GM18502 (cell line): Measurements from ENCODE around the gene RARS2.
"Not testable (repeated sequence)": the region's sequence is repeated elsewhere in the genome, so short reads cannot be mapped to it uniquely, and the experiment has no call there.

Experiments used
- ATAC-seq: cut with Tn5 transposase; IDR thresholded peaks from one replicate; pipeline ENCODE4 v1.9.1; 2021; ENCODE audit warnings: mild to moderate bottlenecking; ENCODE audit not compliant: unreplicated experiment, poor library complexity

The RARS2 gene

GRCh38 chr6:87589693-87590416, at the start of gene RARS2, which contains the start of gene ORC3:
TSS of gene RARS2 (minus strand) at chr6:87589987. CDS start at chr6:87589957, 30 bp downstream.
TSS of gene ORC3 (plus strand) at chr6:87590135. CDS start at chr6:87590169, 34 bp downstream.
- ATAC-seq = peak; percentile 100

DNA sequence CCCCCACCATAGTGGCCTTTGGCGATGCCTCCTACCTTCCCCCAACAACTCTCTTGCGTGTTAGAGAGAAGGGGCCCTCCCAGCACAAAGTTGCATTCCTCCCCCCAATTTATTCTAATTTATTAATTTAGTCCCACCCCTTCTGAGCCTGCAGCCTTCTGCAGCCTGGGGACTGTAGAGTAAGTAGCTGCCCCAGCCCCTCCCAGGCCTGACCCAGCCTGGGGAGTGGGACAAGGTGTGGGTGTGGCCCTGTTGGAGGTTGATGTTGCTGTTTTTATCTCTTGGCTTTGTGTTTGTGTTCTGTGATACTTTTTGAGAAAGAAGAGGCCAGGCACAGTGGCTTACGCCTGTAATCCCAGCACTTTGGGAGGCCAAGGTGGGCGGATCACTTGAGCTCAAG, 49.6 kb upstream of the RARS2 start:
- ATAC-seq = no peak

DNA sequence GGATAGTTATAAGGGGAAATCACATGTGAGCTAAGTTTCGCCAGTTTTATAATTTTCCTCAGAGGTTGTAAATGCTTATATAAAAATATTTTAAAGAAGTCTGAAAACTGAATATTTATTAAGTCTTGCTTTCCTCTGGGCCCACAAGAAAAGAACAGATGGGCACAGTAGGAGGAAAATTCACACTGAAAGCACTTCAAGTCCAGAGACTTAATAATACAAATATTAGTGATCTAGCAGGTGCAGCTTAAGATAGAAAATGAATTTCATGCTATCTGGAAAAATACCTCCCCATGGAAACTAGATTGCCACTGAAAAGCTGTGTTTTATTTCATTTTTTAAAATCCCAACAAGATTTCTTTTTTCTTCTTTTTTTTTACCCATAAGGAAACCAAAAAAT, 47.3 kb upstream of the RARS2 start:
- no peak for ATAC-seq

DNA sequence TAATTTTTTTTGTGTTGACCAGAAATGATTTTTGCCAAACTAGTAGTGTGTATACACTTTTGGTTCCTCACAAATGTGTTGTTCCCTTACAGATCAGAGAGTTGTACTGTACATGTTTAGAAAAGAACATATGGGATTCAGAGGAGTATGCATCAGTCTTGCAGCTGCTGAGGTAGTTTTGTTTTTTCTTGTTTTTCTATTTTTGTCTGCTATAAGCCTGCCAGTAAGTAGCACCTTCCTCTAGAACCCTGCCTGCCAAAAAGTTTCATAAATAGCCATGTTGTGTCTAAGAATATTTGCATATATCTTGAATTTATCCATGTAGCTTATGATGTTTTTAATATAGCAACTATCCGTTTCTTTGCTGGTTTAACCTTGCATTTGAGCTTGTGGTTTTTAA, 46.5 kb upstream of the RARS2 start:
- no peak for ATAC-seq

DNA sequence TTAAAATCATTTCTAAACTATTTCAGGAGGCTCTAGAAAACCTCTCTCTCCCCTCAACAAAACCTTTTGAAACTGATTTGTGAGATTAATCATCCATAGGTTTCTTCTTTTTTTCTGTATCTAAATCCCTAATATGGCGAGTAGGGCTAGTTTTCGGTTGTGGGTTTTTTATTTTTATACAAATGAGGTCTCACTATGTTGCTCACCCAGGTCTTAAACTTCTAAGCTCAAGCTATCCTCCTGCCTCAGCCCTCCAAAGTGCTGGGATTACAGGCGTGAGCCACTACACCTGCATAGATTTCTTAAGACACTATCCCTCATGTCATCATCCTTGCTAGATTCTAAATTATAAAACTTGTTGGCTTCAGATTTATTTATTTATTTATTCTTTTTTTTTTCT, 44.1 kb upstream of the RARS2 start:
- ATAC-seq = no peak

- ATAC-seq = no peak
These were observed 41.0 kb upstream of the RARS2 start for GRCh38 chr6:87630746-87631145.

- ATAC-seq = no peak
These were observed 39.1 kb upstream of the RARS2 start for GRCh38 chr6:87628881-87629280.

- ATAC-seq = no peak
These were observed 38.6 kb upstream of the RARS2 start for GRCh38 chr6:87628424-87628823.

- ATAC-seq = no peak
These were observed 33.5 kb upstream of the RARS2 start for GRCh38 chr6:87623248-87623647.

- no peak for ATAC-seq
These were observed 28.7 kb upstream of the RARS2 start for GRCh38 chr6:87618531-87618930.

DNA sequence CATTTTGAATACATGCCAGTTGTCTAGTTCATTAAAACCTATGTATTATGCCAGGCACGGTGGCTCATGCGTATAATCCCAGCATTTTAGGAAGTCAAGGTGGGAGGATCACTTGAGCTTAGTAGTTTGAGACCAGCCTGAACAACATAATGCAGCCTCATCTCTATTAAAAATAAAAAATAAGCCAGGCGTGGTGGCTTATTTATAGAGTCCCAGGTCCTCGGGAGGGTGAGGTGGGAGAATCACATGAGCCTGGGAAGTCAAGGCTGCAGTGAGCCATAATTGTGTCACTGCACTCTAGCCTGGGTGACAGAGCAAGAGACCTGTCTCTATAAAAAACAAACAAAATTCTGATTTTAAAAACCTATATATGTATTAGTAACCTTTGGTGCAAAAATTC, 27.6 kb upstream of the RARS2 start:
- no peak for ATAC-seq

GRCh38 chr6:87613018-87613417, 23.2 kb upstream of the RARS2 start:
- not testable (repeated sequence) for ATAC-seq

DNA sequence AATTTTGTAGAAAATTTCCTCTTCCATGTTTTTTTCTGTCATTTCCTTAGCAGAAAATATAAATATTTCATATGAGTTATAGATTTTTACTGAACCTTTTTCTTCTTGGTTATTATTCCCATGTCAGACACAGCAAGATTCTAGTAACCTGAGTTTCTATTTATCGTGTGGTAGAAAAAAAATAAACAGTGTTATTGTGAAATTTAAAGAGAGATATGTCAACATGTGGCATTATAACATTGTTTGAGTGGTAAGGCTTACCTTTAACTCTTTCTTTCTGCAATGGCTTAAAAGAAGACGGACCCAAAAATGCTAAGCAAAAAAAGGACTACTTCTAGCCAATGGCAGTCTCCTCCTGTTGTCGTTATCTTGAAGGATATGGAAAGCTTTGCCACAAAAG, 19.0 kb upstream of the RARS2 start:
- no peak for ATAC-seq

DNA sequence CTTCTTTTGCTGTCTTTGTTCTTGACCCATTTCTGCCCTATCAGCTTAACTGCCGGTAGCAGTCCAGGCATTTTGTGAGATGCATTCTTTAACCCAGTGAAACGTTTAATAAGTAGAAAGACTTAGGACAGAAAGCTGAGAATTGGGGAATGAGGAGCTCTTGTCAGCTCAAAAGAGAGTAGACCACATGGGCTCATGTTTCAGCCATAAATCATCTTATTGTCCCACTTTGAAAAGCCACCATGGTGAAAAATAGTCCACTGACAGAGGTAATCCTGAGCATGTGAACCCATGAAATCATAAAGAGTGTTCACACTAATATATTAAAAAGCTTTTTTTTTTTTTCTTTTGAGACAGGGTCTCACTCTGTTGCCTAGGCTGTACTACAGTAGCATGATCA, 16.4 kb upstream of the RARS2 start:
- ATAC-seq = no peak

DNA sequence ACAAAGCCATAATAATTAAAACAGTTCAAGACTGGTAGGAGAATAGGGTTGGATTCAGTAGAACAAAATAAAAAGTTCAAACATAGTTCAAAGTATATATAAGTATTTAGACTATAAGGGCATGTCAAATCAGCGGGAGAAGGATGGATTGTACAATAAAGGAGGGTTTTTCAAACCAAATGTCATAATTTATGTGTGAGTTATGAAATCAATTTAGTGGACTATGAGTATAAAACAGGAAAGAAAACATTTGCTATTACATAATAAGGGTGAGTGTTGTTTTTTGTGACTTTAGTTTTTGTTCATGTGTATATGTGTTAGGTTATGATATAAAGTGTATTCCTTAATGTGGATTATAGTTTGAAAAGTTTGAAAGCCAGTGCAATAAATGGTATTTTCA, 10.8 kb upstream of the RARS2 start:
- ATAC-seq = no peak

GRCh38 chr6:87590990-87591389, 1.2 kb upstream of the RARS2 start:
- ATAC-seq = no peak

GRCh38 chr6:87590417-87590880, 662 bp upstream of the RARS2 start:
- ATAC-seq = no peak

- no peak for ATAC-seq
These were observed 905 bp downstream of the RARS2 start for GRCh38 chr6:87588756-87589407.

DNA sequence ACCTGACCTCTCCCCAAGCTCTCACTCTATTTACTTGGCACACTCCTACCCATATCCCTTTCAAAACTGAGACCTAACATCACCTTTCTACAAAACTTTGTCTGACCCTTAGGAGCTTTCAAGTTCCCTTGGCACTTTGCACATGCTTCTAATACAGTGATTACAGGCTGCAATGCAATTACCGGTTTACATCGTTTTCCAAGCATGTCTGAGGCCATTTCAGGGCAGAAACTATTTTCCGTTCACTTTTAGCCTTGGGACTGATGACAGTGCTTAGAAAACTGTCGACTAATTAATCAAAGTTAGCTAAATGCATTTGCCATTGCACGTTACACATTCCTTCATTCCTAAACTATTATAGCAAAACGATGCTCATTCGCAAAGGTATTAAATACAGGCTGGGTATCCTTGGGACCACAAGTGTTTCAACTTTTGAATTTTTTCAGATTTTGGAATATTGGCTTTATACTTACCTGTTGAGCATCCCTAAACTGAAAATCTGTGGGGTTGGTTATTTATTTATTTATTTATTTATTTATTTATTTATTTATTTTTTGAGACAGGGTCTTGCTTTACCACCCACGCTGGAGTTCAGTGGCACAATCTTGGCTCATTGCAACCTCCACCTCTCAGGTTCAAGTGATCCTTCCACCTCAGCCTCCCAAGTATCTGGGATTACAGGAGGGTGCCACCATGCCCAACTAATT, 3.3 kb downstream of the RARS2 start:
- no peak for ATAC-seq

GRCh38 chr6:87583822-87584221, 6.0 kb downstream of the RARS2 start:
- ATAC-seq = no peak

DNA sequence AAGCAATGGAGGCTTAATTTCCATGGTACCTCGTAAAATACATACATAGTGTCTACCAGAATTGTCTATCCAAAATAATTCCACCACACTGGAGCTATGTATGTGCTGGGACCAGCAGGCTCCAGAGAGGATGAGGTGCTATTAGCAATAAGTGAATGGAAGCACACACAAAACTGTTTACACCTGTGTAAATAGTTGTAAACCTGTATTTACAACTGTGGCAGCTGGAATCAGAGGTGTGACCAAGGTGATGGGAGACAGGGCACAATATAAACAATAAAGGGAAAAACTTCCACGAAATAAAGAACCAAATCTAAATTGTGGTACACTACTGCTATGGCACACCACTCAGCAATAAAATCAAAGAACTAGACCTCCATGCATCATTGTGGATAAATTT, 14.4 kb downstream of the RARS2 start:
- ATAC-seq = no peak
